Activated naive CD8-positive, alpha-beta T cell treated with anti-CD3 and anti-CD28 coated beads, Interleukin-2, amount 10 ng/mL, durations not matched to agents 7 days and 5 days (primary cell): ENCODE results near the gene PGA5. TPM values are rescaled to one million over a fixed set of nuclear protein-coding genes. Genes with fewer than 3 reads are reported as not detected.
A peak's percentile ranks its signal among the peaks of the same experiment; 100 is the strongest.
"Not testable (repeated sequence)": the region's sequence is repeated elsewhere in the genome, so short reads cannot be mapped to it uniquely, and the experiment has no call there.

Experiments used
- ATAC-seq: fragments of 150-1000 bp; cut with Tn5 transposase; one replicate; pipeline ENCODE4 v1.10.0; 2021; ENCODE audit warnings: low read depth, moderate library complexity
- POLR2A ChIA-PET: fragments of 350-600 bp; sonication (Branson Sonifier 250); formaldehyde crosslinking; loops from one replicate; lab custom pipeline; 2021; ENCODE audit warnings: antibody characterized with exemption; lab: Charles Lee
- DNase-seq: peaks from one replicate; pipeline ENCODE4 v3.0.0; 2021
- H3K27ac Mint-ChIP-seq: one replicate; pipeline ENCODE4 v1.8.0; 2022; ENCODE audit warnings: mild to moderate bottlenecking, mixed read lengths
- H3K27me3 Mint-ChIP-seq: one replicate; pipeline ENCODE4 v1.8.0; 2022; ENCODE audit warnings: mild to moderate bottlenecking, moderate library complexity, mixed read lengths
- H3K36me3 Mint-ChIP-seq: one replicate; pipeline ENCODE4 v1.8.0; 2021; ENCODE audit warnings: mild to moderate bottlenecking, mixed read lengths
- H3K4me1 Mint-ChIP-seq: one replicate; pipeline ENCODE4 v1.8.0; 2021; ENCODE audit warnings: mixed read lengths
- H3K4me3 Mint-ChIP-seq: one replicate; pipeline ENCODE4 v1.8.0; 2022; ENCODE audit warnings: mild to moderate bottlenecking, moderate library complexity, mixed read lengths
- H3K9me3 Mint-ChIP-seq: one replicate; pipeline ENCODE4 v1.8.0; 2021; ENCODE audit warnings: mixed read lengths
- total RNA-seq, 2 experiments: library from RNA; stranded (reverse); gene quantifications; one replicate each; pipeline ENCODE4 v1.2.3, GENCODE V29; 2021

The PGA5 gene
- total RNA-seq, 2 experiments from 2014 or later = not detected

GRCh38 chr11:61241526-61241925 lies 551 bp downstream of the PGA5 start:
- DNase-seq, H3K4me1 Mint-ChIP-seq, H3K9me3 Mint-ChIP-seq, H3K27me3 Mint-ChIP-seq, H3K4me3 Mint-ChIP-seq, H3K36me3 Mint-ChIP-seq, ATAC-seq, H3K27ac Mint-ChIP-seq, POLR2A ChIA-PET: not testable (repeated sequence)

GRCh38 chr11:61245284-61245964 lies 4.4 kb downstream of the PGA5 start:
- H3K27me3 Mint-ChIP-seq, ATAC-seq, H3K36me3 Mint-ChIP-seq, H3K9me3 Mint-ChIP-seq, H3K27ac Mint-ChIP-seq, DNase-seq, POLR2A ChIA-PET, H3K4me3 Mint-ChIP-seq, H3K4me1 Mint-ChIP-seq: not testable (repeated sequence)

- ATAC-seq, POLR2A ChIA-PET, H3K4me3 Mint-ChIP-seq, H3K27ac Mint-ChIP-seq, H3K36me3 Mint-ChIP-seq, H3K9me3 Mint-ChIP-seq, H3K27me3 Mint-ChIP-seq, H3K4me1 Mint-ChIP-seq, DNase-seq: not testable (repeated sequence)
These were observed 7.1 kb downstream of the PGA5 start for GRCh38 chr11:61248071-61248470.

GRCh38 chr11:61249201-61249600 lies 8.2 kb downstream of the PGA5 start:
- H3K9me3 Mint-ChIP-seq, H3K27ac Mint-ChIP-seq, POLR2A ChIA-PET: not testable (repeated sequence)

GRCh38 chr11:61250796-61251765 lies 10.1 kb downstream of the PGA5 start:
- H3K4me3 Mint-ChIP-seq, H3K36me3 Mint-ChIP-seq, H3K27me3 Mint-ChIP-seq, POLR2A ChIA-PET, H3K4me1 Mint-ChIP-seq, H3K9me3 Mint-ChIP-seq, DNase-seq, H3K27ac Mint-ChIP-seq, ATAC-seq: not testable (repeated sequence)

More at GRCh38 chr11:61249201-61249600, 8.2 kb downstream of the PGA5 start:
- not testable (repeated sequence) for ATAC-seq, H3K36me3 Mint-ChIP-seq, DNase-seq, H3K4me1 Mint-ChIP-seq, H3K4me3 Mint-ChIP-seq, H3K27me3 Mint-ChIP-seq

- not testable (repeated sequence) for H3K27me3 Mint-ChIP-seq, ATAC-seq
These were observed 11.4 kb downstream of the PGA5 start for GRCh38 chr11:61252332-61252731.

GRCh38 chr11:61254403-61255025 lies 13.5 kb downstream of the PGA5 start:
- DNase-seq (peak; percentile 76), ATAC-seq (peak; percentile 96)
- Mint-ChIP-seq H3K4me3 (no peak overlapping the region), H3K27me3 (no peaks in the 10 kb centered on the region), H3K36me3 (no peaks in the 10 kb centered on the region), H3K27ac (no peak overlapping the region), H3K4me1 (no peaks in the 10 kb centered on the region), H3K9me3 (no peaks in the 10 kb centered on the region)
- POLR2A ChIA-PET = interaction anchor here (0.7 to 1.2 kb wide), 2 partner anchors 40 to 82 kb away, joined by 3 read pairs; partner anchors contain the start of gene VWCE

More at GRCh38 chr11:61252332-61252731, 11.4 kb downstream of the PGA5 start:
- H3K27ac Mint-ChIP-seq, H3K9me3 Mint-ChIP-seq, H3K4me1 Mint-ChIP-seq, DNase-seq, H3K4me3 Mint-ChIP-seq, POLR2A ChIA-PET, H3K36me3 Mint-ChIP-seq: not testable (repeated sequence)

GRCh38 chr11:61256710-61257482 lies 15.9 kb downstream of the PGA5 start:
- Mint-ChIP-seq H3K27ac (no peak overlapping the region), H3K4me3 (no peak overlapping the region), H3K27me3 (no peaks in the 10 kb centered on the region), H3K36me3 (no peaks in the 10 kb centered on the region), H3K4me1 (no peaks in the 10 kb centered on the region), H3K9me3 (no peaks in the 10 kb centered on the region)
- ATAC-seq = no peak
- POLR2A ChIA-PET = interaction anchor here (0.6 kb wide), 1 partner anchor 63 kb away, joined by 5 read pairs; no protein-coding TSS in a partner anchor
- no peak for DNase-seq

GRCh38 chr11:61258546-61258945 lies 17.6 kb downstream of the PGA5 start:
- H3K4me3 Mint-ChIP-seq = no peak overlapping the region
- H3K4me1 Mint-ChIP-seq = no peaks in the 10 kb centered on the region
- no peaks in the 10 kb centered on the region for H3K27me3 Mint-ChIP-seq
- H3K27ac Mint-ChIP-seq = no peak overlapping the region
- H3K36me3 Mint-ChIP-seq = no peaks in the 10 kb centered on the region
- POLR2A ChIA-PET = no interaction called here
- ATAC-seq (no peak), DNase-seq (no peak)
- H3K9me3 Mint-ChIP-seq = no peaks in the 10 kb centered on the region

GRCh38 chr11:61259363-61259762 lies 18.4 kb downstream of the PGA5 start:
- Mint-ChIP-seq H3K27ac (no peak overlapping the region), H3K4me1 (no peaks in the 10 kb centered on the region), H3K4me3 (no peak overlapping the region), H3K36me3 (no peaks in the 10 kb centered on the region), H3K27me3 (no peaks in the 10 kb centered on the region), H3K9me3 (no peaks in the 10 kb centered on the region)
- DNase-seq (no peak), ATAC-seq (no peak)
- POLR2A ChIA-PET = no interaction called here

GRCh38 chr11:61264371-61264770 lies 23.4 kb downstream of the PGA5 start:
- Mint-ChIP-seq H3K4me3 (no peak overlapping the region), H3K4me1 (no peaks in the 10 kb centered on the region), H3K27ac (no peak overlapping the region), H3K27me3 (no peaks in the 10 kb centered on the region), H3K9me3 (no peaks in the 10 kb centered on the region), H3K36me3 (no peaks in the 10 kb centered on the region)
- POLR2A ChIA-PET = no interaction called here
- DNase-seq (no peak), ATAC-seq (no peak)

- no peaks in the 10 kb centered on the region for H3K4me1 Mint-ChIP-seq
- no peaks in the 10 kb centered on the region for H3K36me3 Mint-ChIP-seq
- DNase-seq (no peak), ATAC-seq (no peak)
- H3K27me3 Mint-ChIP-seq = no peaks in the 10 kb centered on the region
- H3K27ac Mint-ChIP-seq = no peak overlapping the region
- POLR2A ChIA-PET = no interaction called here
- H3K9me3 Mint-ChIP-seq = no peaks in the 10 kb centered on the region
- H3K4me3 Mint-ChIP-seq = no peak overlapping the region
These were observed 23.8 kb downstream of the PGA5 start for GRCh38 chr11:61264795-61265194.

- Mint-ChIP-seq H3K4me3 (no peak overlapping the region), H3K27me3 (no peaks in the 10 kb centered on the region), H3K9me3 (no peaks in the 10 kb centered on the region), H3K36me3 (no peaks in the 10 kb centered on the region), H3K27ac (no peak overlapping the region), H3K4me1 (no peaks in the 10 kb centered on the region)
- POLR2A ChIA-PET = no interaction called here
- no peak for ATAC-seq
- no peak for DNase-seq
These were observed 24.4 kb downstream of the PGA5 start for GRCh38 chr11:61265357-61265756.
